Glutamatergic neuron (in vitro differentiated cells): ENCODE measurements around the gene APBA2. TPM values are rescaled to one million over a fixed set of nuclear protein-coding genes. Genes with fewer than 3 reads are reported as not detected.
A peak's percentile ranks its signal among the peaks of the same experiment; 100 is the strongest.

Experiments
- DNase-seq: peaks from one replicate; pipeline ENCODE4 v3.0.0; 2022
- H3K27ac Mint-ChIP-seq: one replicate; pipeline ENCODE4 v1.8.0; 2020; ENCODE audit warnings: mild to moderate bottlenecking, mixed read lengths, inconsistent platforms; ENCODE audit not compliant: unreplicated experiment
- H3K27me3 Mint-ChIP-seq: one replicate; pipeline ENCODE4 v1.8.0; 2020; ENCODE audit warnings: mild to moderate bottlenecking, moderate library complexity, mixed read lengths, inconsistent platforms; ENCODE audit not compliant: unreplicated experiment
- H3K36me3 Mint-ChIP-seq: one replicate; pipeline ENCODE4 v1.8.0; 2020; ENCODE audit warnings: mild to moderate bottlenecking, mixed read lengths, inconsistent platforms; ENCODE audit not compliant: unreplicated experiment
- H3K4me1 Mint-ChIP-seq: one replicate; pipeline ENCODE4 v1.8.0; 2020; ENCODE audit warnings: mild to moderate bottlenecking, low read depth, mixed read lengths, inconsistent platforms; ENCODE audit not compliant: unreplicated experiment
- H3K4me3 Mint-ChIP-seq: one replicate; pipeline ENCODE4 v1.8.0; 2020; ENCODE audit warnings: mild to moderate bottlenecking, mixed read lengths, inconsistent platforms; ENCODE audit not compliant: unreplicated experiment
- H3K9me3 Mint-ChIP-seq: one replicate; pipeline ENCODE4 v1.8.0; 2020; ENCODE audit warnings: mild to moderate bottlenecking, moderate library complexity, mixed read lengths, inconsistent platforms; ENCODE audit not compliant: unreplicated experiment
- total RNA-seq: library from RNA; stranded (reverse); fragmentation: NEBNext Ultra II Directional; extraction: Animal tissue kit (Norgen Biotek cat#: 25700); gene quantifications from one replicate; pipeline ENCODE4 v1.2.1, GENCODE V29; 2021; ENCODE audit not compliant: unreplicated experiment
- TF ChIP-seq, protein P1 (sequence below): fragments of 200-600 bp; sonication (generic); IDR thresholded peaks from one replicate; pipeline ENCODE4 v1.5.0; 2021; ENCODE audit not compliant: partially characterized antibody, unreplicated experiment

APBA2 gene
- total RNA-seq, 1 donor from 2014 or later: 166 TPM

DNA sequence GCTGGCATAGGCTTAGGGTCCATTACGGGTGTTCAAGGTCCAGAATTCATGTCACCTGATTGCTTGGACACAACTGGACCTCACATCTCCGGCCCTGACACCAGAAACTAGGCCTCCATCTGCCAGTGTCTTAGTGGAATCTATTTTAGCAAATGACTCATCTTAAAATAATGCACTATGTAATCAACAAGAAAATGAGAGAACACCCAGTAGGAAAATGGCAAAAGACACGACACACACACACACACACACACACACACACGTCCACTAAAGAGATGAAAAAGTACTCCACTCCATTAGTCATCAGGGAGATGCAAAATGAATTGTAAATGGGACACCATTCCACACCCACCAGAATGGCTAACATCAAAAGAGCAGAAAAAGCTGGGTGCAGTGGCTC is 11.2 kb downstream of the APBA2 start:
- no peak for DNase-seq
- TF ChIP-seq, protein P1, sequence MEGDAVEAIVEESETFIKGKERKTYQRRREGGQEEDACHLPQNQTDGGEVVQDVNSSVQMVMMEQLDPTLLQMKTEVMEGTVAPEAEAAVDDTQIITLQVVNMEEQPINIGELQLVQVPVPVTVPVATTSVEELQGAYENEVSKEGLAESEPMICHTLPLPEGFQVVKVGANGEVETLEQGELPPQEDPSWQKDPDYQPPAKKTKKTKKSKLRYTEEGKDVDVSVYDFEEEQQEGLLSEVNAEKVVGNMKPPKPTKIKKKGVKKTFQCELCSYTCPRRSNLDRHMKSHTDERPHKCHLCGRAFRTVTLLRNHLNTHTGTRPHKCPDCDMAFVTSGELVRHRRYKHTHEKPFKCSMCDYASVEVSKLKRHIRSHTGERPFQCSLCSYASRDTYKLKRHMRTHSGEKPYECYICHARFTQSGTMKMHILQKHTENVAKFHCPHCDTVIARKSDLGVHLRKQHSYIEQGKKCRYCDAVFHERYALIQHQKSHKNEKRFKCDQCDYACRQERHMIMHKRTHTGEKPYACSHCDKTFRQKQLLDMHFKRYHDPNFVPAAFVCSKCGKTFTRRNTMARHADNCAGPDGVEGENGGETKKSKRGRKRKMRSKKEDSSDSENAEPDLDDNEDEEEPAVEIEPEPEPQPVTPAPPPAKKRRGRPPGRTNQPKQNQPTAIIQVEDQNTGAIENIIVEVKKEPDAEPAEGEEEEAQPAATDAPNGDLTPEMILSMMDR: no peak
- H3K36me3 Mint-ChIP-seq: peaks cover 10% of the 10 kb centered on the region
- peaks cover 11% of the 10 kb centered on the region for H3K9me3 Mint-ChIP-seq
- H3K27ac Mint-ChIP-seq: peak overlapping the region; percentile 49
- H3K4me1 Mint-ChIP-seq: peaks cover 62% of the 10 kb centered on the region
- H3K4me3 Mint-ChIP-seq: no peak overlapping the region
- peaks cover 18% of the 10 kb centered on the region for H3K27me3 Mint-ChIP-seq

DNA sequence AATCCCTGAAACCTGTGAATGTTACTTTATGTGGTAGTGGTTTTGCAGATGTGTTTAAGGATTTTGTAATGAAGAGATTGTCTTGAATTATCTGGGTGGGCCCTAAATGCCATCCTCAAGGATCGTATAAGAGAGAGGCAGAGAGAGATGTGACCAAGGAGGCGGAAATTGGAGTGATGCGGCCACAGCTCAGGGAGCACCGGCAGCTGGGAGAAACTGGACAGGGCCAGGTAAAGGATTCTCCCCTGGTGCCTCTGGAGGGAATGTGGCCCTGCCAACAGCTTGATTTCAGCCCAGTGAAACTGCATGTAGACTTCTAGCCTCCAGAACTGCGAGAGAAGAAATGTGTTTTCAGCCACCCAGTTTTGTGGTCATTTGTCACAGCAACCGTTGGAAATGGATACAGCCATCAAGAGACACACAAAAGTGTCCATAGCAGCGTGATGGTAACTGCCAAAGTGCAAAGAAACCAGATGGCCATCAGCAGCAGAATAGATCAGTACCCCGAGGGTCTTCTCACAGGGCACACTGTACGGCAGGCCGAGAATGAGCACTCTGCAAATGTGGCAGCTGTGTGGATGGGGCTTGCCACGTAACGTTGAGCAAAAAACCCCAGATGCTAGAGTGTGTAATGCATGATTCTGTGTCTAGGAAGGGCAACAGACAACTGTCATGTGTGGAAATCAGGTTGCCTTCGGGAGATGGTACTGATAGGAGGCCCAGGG is 12.2 kb downstream of the APBA2 start:
- peak overlapping the region; percentile 71 for H3K4me3 Mint-ChIP-seq
- TF ChIP-seq, protein P1: no peak
- peaks cover 10% of the 10 kb centered on the region for H3K36me3 Mint-ChIP-seq
- H3K9me3 Mint-ChIP-seq: peaks cover 11% of the 10 kb centered on the region
- H3K27me3 Mint-ChIP-seq: peaks cover 21% of the 10 kb centered on the region
- H3K27ac Mint-ChIP-seq: peak overlapping the region; percentile 87
- peaks cover 65% of the 10 kb centered on the region for H3K4me1 Mint-ChIP-seq
- no peak for DNase-seq

DNA sequence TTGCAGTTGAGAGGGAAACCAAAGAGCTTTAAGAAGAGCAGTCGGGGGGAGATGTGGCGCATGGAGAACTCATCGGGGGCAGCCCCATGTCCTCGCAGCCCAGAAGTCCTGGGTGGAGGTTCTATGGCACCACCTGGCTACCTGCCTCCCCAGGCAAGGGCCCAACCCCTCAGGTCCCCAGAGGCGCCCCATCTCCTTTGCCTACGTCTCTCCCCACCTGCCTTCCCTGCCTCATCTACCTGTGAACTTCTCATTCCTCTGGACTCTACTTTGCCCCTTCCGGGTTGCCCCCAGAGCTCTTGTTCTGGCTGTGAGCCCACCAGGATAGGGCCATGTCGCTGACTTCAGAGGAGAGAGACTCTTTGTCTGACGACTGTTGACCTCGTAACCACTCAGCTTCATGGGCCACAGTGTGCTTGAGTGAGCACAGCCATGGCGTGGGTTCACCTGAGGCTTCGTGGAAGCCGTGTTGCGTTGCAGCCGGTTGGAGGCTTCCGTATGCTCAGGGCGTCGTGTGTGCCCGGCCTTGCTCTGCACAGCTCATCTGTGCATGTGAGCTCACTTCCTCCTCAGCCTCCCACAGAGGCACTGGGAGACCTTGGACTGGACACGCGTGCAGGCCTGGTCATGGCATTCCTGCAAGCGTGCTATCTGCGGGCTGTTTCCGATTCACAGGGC is 13.4 kb downstream of the APBA2 start:
- H3K36me3 Mint-ChIP-seq: peaks cover 10% of the 10 kb centered on the region
- peak overlapping the region; percentile 38 for H3K4me3 Mint-ChIP-seq
- TF ChIP-seq, protein P1: no peak
- peaks cover 17% of the 10 kb centered on the region for H3K27me3 Mint-ChIP-seq
- H3K4me1 Mint-ChIP-seq: peaks cover 56% of the 10 kb centered on the region
- no peak overlapping the region for H3K27ac Mint-ChIP-seq
- peaks cover 8% of the 10 kb centered on the region for H3K9me3 Mint-ChIP-seq
- no peak for DNase-seq

DNA sequence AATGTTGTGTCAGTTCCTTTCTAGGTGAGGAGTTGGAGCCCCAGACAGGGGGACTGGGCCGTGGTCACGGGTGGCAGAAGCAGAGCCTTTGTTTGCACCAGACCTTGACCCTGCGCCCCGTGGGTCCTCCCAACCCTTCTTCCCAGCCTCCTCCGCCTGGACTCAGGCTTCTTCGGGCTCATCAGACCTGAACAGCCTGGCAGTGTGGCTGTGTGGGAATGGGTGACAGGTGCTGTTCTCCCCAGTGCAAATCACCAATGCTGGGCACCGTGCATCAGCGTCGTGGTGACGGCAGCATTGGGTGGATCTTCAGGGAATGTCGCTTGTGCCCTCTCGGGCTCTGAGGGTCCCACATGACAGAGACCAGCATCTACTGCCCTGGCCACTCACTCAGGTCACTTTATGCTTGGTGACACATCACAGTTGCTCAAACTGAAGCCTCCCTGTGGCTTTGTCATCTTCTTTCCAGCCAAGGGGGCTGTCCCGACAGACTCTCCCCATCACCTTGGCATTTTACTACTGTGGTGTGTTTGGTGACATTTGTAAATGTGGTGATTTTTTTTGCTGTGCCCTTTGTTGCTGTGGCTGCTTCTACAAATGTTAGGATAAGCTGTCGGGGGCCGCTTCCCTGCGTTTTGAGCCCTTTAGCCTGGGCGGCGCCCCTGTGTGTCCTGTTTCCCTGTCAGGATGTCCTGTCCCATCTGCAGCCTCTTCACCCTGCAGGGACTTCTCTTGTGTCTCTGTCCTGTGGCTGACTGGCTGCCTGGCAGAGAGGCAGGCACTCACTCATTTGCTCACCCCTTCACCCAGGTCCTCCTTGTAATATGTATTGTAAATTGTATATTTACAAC is 14.5 kb downstream of the APBA2 start:
- H3K4me3 Mint-ChIP-seq: peak overlapping the region; percentile 21
- peaks cover 8% of the 10 kb centered on the region for H3K9me3 Mint-ChIP-seq
- DNase-seq: no peak
- H3K36me3 Mint-ChIP-seq: peaks cover 10% of the 10 kb centered on the region
- peaks cover 16% of the 10 kb centered on the region for H3K27me3 Mint-ChIP-seq
- peaks cover 55% of the 10 kb centered on the region for H3K4me1 Mint-ChIP-seq
- TF ChIP-seq, protein P1: no peak
- H3K27ac Mint-ChIP-seq: peak overlapping the region; percentile 84
